ENCODE measurements around the gene MUC2. TPM values are rescaled to one million over a fixed set of nuclear protein-coding genes. Genes with fewer than 3 reads are reported as not detected.

Gene MUC2
- total RNA-seq = not detected
- long read RNA-seq = 0 reads

- no peak for ATAC-seq
- intact Hi-C loops (cut with micrococcal nuclease) = no loop called here
These were observed at the start of gene MUC2 for GRCh38 chr11:1074244-1075221. Gene MUC2 (plus strand): TSS chr11:1074874.

GRCh38 chr11:1025410-1026162, 49.1 kb upstream of the MUC2 start:
- DNase-seq = no peak
- intact Hi-C loops (cut with micrococcal nuclease) = no loop called here
- ATAC-seq = no peak

More at GRCh38 chr11:1074244-1075221, at the start of gene MUC2:
- DNase-seq = peak; percentile 18

GRCh38 chr11:1026163-1026450, 48.6 kb upstream of the MUC2 start:
- intact Hi-C loops (cut with micrococcal nuclease) = no loop called here
- no peak for ATAC-seq
- DNase-seq = no peak

- ATAC-seq (no peak), DNase-seq (no peak)
- intact Hi-C loops (cut with micrococcal nuclease) = no loop called here
These were observed 47.8 kb upstream of the MUC2 start for GRCh38 chr11:1026641-1027482.

GRCh38 chr11:1027483-1028290, 47.0 kb upstream of the MUC2 start:
- intact Hi-C loops (cut with micrococcal nuclease) = no loop called here
- ATAC-seq (no peak), DNase-seq (no peak)

GRCh38 chr11:1028291-1028540, 46.5 kb upstream of the MUC2 start:
- intact Hi-C loops (cut with micrococcal nuclease) = no loop called here
- ATAC-seq (no peak), DNase-seq (no peak)

- ATAC-seq (no peak), DNase-seq (no peak)
- intact Hi-C loops (cut with micrococcal nuclease) = no loop called here
These were observed 46.1 kb upstream of the MUC2 start for GRCh38 chr11:1028616-1029015.

GRCh38 chr11:1029051-1029450, 45.6 kb upstream of the MUC2 start:
- ATAC-seq (no peak), DNase-seq (no peak)
- intact Hi-C loops (cut with micrococcal nuclease) = no loop called here

- DNase-seq = no peak
- intact Hi-C loops (cut with micrococcal nuclease) = no loop called here
- no peak for ATAC-seq
These were observed 45.0 kb upstream of the MUC2 start for GRCh38 chr11:1029654-1030053.

GRCh38 chr11:1030086-1030485, 44.6 kb upstream of the MUC2 start:
- intact Hi-C loops (cut with micrococcal nuclease) = no loop called here
- DNase-seq (no peak), ATAC-seq (no peak)

GRCh38 chr11:1030556-1030955, 44.1 kb upstream of the MUC2 start:
- ATAC-seq = no peak
- intact Hi-C loops (cut with micrococcal nuclease) = no loop called here
- DNase-seq = no peak

GRCh38 chr11:1031121-1031899, 43.4 kb upstream of the MUC2 start:
- ATAC-seq (no peak), DNase-seq (no peak)
- intact Hi-C loops (cut with micrococcal nuclease) = no loop called here

GRCh38 chr11:1032310-1032891, 42.3 kb upstream of the MUC2 start:
- intact Hi-C loops (cut with micrococcal nuclease) = no loop called here
- DNase-seq (no peak), ATAC-seq (no peak)

- ATAC-seq (no peak), DNase-seq (no peak)
- intact Hi-C loops (cut with micrococcal nuclease) = no loop called here
These were observed 41.5 kb upstream of the MUC2 start for GRCh38 chr11:1033016-1033798.

GRCh38 chr11:1034001-1034400, 40.7 kb upstream of the MUC2 start:
- intact Hi-C loops (cut with micrococcal nuclease) = no loop called here
- ATAC-seq = no peak

GRCh38 chr11:1034456-1035295, 40.0 kb upstream of the MUC2 start:
- no peak for ATAC-seq
- DNase-seq = no peak
- intact Hi-C loops (cut with micrococcal nuclease) = no loop called here

More at GRCh38 chr11:1034001-1034400, 40.7 kb upstream of the MUC2 start:
- DNase-seq = no peak
